ENCODE results near the gene HOXB9.

GRCh38 chr17:48594538-48595277, 31.4 kb downstream of the HOXB9 start:
- TF ChIP-seq BHLHE40 (IDR thresholded peaks at IDR 0.05; ENCODE audit: borderline replicate concordance) (no peak), NFRKB (IDR thresholded peaks at IDR 0.05) (no peak), LEF1 (IDR thresholded peaks at IDR 0.05; ENCODE audit: borderline replicate concordance) (0 out of 2 replicates have a peak, but pooled peaks have one; percentile 65), ELF4 (IDR thresholded peaks at IDR 0.05) (no peak), PKNOX1 (IDR thresholded peaks at IDR 0.05) (no peak), ARNT (IDR thresholded peaks at IDR 0.05) (no peak)
